ELF-1 (cell line): ENCODE measurements around the gene CD5L.

Experiments
- DNase-seq: peaks from one replicate; pipeline ENCODE4 v3.0.0-alpha.2; 2016; ENCODE audit warnings: low read depth, low spot score

Gene CD5L

DNA sequence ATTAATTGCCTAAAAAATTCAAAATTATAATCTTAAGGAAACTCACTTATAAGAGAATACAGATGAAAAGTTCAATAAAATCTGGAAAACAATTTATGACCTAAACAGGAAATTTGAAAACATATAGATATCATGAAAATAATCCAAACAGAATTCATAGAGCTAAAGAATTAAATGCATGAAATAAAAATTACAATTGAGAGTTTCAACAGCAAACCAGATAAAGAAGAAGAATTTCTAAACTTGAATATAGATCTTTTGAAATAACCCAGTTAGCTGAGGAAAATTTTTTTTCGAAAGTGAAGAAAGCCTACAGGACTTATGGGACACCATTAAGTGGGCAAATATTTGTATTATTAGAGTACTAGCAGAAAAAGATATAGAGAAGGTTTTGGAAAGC is 28.3 kb downstream of the CD5L start:
- no peak for DNase-seq

DNA sequence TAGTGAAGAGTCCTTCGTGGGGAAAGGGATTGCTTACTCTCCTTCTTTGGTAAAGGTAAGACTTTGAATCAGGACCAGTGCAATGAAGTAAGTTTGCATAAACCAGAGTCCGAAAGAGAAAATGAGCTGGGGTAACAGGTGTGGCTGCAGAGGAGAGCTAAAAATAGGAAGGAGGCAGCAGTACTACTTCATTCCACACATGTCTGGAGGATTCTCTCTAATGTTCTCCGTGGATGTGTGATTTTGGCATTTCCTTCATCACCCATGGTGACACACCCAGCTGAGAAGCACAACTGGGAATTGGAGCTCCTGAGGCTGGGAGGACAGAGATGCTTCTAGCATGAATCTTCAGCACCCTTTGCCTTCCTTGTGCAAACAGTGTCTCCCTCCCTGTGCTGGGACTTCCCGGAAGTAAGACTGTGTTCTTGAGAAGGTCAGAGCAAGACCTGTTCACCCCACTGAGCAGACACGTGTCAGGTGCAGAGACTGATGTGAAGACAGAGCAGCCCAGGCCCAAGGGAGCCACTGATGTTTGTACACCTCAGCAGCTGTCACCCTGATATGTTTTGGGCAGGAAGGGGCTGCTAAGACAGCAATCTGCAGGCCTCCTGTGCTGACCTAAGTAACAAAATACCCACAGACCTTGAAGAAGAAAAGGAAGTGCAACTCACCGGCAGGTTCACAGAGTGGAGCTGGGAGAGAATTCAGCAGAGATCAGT is 35.0 kb downstream of the CD5L start:
- no peak for DNase-seq

DNA sequence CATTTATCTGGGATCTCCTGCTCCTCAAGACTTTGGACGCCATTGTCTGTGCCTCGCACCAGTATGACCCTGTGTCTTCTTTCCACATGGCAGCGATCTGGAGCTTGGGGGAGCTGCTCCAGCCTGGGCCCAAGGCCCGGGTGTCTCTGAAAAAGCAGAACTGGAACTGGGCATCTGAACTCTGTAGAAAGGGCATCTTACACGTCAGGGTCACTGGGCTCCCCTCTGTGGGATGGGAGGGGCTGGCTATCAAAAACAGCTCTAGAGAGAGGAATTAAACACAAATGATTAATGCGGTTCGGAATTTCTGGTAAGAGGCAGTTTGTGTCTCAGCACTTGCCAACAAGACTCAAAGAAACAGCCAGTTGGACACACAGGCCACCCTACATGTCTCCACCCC is 37.8 kb downstream of the CD5L start:
- no peak for DNase-seq

DNA sequence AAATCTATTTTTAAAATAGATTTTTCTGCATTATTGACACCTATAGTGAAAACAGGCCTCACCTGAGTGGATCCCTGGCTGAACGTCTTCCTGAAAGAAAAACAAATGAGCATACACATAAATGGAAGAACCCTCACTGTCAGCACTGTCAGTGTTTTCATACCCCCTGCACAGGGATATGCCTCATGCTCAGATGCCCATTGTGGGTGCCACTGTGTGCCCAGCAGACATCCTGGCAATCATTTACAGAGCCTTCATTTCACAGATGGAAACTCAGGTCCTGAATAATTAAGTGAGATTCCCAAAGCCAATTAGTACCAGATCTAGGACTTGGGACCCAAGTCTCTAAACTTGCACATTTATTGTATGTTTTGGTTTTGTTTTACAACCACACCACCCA is 41.6 kb downstream of the CD5L start:
- DNase-seq: no peak

DNA sequence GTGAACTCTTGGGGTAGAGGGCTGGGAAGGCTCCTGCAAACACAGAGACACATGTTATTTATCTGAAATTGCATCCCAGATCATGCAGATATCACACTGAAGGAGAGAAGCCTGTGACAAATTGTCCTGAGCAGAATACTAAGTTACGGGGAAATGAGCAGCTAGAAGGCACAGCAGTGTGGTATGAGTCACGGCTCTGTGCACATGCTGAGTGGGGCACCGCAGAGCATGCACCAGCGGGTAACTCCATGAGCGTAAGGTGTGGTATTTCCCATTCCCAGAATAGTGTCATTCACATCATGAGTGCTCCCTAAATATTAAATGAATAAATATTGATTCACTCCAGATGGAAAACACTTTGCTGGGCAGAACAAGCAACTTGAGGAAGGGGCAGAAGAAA is 43.4 kb downstream of the CD5L start:
- no peak for DNase-seq

DNA sequence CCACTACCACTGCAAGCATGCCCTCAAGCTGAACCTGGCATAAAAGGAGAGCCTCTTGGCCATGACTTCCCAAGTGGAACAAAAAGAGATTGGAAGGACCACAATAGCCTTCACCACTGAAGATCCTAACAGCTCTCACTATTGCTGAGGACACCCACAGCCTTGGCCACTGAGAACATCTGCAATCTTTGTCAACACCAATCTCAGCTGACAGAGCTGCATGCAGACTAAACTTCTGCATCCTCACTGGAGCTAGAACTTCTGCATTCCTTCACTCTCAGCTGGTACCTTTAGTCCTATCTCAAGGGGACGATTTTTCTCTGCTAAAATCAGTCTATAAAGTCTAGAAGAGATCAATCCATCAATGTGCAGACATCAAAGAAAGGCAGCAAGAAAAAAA is 56.4 kb downstream of the CD5L start:
- no peak for DNase-seq

DNA sequence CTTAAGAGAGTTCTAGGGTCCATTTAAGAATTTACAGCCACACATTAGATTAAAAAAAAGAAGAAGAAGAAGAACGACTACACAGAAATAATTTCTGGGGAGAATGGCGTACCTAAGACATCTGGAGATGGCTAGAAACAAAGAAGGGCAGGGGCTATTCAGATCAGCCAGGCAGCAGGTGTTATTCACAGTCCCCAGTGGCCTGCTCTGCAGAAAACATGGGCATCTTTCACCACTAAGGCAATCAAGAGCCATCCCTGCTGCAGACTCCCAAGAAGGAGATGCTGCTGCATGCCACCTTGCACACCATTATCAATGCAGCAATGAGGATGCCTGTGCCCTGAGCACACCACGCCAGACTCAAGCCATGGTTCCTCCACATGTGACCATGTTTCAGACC is 56.8 kb downstream of the CD5L start:
- DNase-seq: no peak

DNA sequence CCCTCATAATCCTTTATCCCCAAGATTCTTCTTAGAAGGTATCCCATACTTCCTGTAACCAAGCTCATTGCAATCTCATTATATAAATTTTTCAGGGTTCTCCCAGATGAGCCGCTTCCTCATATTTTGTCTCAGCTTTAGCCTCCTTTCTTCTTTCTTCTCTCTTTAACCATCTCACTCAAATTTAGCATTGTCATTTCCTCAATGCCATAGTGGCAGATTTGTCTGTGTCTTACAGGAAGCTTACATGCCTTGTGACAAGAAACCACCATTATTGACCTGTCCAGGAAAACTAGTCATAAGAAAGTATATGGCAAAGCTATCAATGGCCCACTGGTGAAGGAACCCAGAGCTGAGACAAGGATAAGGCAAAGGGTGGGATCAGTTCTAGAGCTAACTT is 58.7 kb downstream of the CD5L start:
- no peak for DNase-seq

DNA sequence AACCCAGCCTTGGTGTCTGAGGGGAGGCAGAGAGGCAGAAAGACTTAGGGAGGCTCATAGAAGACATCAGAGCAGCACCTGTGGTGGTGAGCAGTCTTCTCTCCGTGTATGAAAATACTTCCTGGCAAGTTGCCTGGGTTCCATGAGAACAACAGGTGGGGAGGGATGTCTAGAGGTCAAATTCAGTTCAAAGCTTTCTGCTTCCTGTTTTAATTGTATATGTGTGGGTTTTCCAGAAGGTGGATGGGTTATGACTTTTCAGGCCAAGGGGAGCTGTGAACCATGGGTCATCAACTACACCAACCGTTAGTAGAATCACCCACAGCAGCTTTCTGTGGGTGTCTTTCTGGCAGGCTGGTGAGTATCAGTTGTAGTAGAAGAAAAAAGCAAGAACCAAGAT is 60.6 kb downstream of the CD5L start:
- DNase-seq: no peak
